ENCODE data around the gene L3MBTL3. TPM values are rescaled to one million over a fixed set of nuclear protein-coding genes. Genes with fewer than 3 reads are reported as not detected.

Gene L3MBTL3
- polyA plus RNA-seq, 4 donors: 1.3 to 8.9 (median 2.2) TPM

GRCh38 chr6:130047088-130047995 is 29.0 kb downstream of the L3MBTL3 start:
- Histone ChIP-seq H3K27me3 (ENCODE audit: control insufficient read depth in 3 of 3, insufficient read depth in 3 of 3, low read length in 3 of 3) (no peaks in the 10 kb centered on the region), H3K9me3 (ENCODE audit: control insufficient read depth in 2 of 2, insufficient read depth in 1 of 2, low read depth in 1 of 2, low read length in 1 of 2) (no peaks in the 10 kb centered on the region), H3K36me3 (ENCODE audit: control insufficient read depth in 3 of 3, insufficient read depth in 2 of 3, low read depth in 1 of 3, low read length in 3 of 3) (peaks cover 0 to 6% (median 5%) of the 10 kb centered on the region in 3 donors), H3K27ac (ENCODE audit: low read depth in 1 of 3, low read length in 2 of 3) (no peak overlapping the region), H3K4me1 (ENCODE audit: control insufficient read depth in 3 of 3, insufficient read depth in 2 of 3, low read depth in 1 of 3, low read length in 2 of 3) (no peaks in the 10 kb centered on the region), H3K4me3 (ENCODE audit: low read depth in 1 of 3, low read length in 3 of 3) (no peak overlapping the region)
- FAIRE-seq (no peak), DNase-seq (peak; percentile 11 to 42)
- 49 to 75% (median 65%) methylated on average over 4 of the region's 4 CpGs for WGBS, 3 donors

GRCh38 chr6:130050230-130050629 is 31.8 kb downstream of the L3MBTL3 start:
- peaks cover 0 to 13% (median 5%) of the 10 kb centered on the region in 3 donors for H3K36me3 ChIP-seq (ENCODE audit: control insufficient read depth in 3 of 3, insufficient read depth in 2 of 3, low read depth in 1 of 3, low read length in 3 of 3)
- 89 to 94% (median 91%) methylated on average over 2 of the region's 2 CpGs for WGBS, 3 donors
- no peak for FAIRE-seq

GRCh38 chr6:130054725-130055124 is 36.3 kb downstream of the L3MBTL3 start:
- 86 to 93% (median 92%) methylated on average over 7 of the region's 7 CpGs for WGBS, 3 donors

More at GRCh38 chr6:130050230-130050629, 31.8 kb downstream of the L3MBTL3 start:
- DNase-seq: no peak
- Histone ChIP-seq H3K27me3 (ENCODE audit: control insufficient read depth in 3 of 3, insufficient read depth in 3 of 3, low read length in 3 of 3) (no peaks in the 10 kb centered on the region), H3K4me3 (ENCODE audit: low read depth in 1 of 3, low read length in 3 of 3) (no peak overlapping the region), H3K27ac (ENCODE audit: low read depth in 1 of 3, low read length in 2 of 3) (no peak overlapping the region), H3K9me3 (ENCODE audit: control insufficient read depth in 2 of 2, insufficient read depth in 1 of 2, low read depth in 1 of 2, low read length in 1 of 2) (no peaks in the 10 kb centered on the region), H3K4me1 (ENCODE audit: control insufficient read depth in 3 of 3, insufficient read depth in 2 of 3, low read depth in 1 of 3, low read length in 2 of 3) (no peaks in the 10 kb centered on the region)

GRCh38 chr6:130055271-130055670 is 36.9 kb downstream of the L3MBTL3 start:
- Histone ChIP-seq H3K36me3 (ENCODE audit: control insufficient read depth in 3 of 3, insufficient read depth in 2 of 3, low read depth in 1 of 3, low read length in 3 of 3) (peaks cover 4 to 29% (median 6%) of the 10 kb centered on the region in 3 donors), H3K4me3 (ENCODE audit: low read depth in 1 of 3, low read length in 3 of 3) (no peak overlapping the region), H3K27me3 (ENCODE audit: control insufficient read depth in 3 of 3, insufficient read depth in 3 of 3, low read length in 3 of 3) (no peaks in the 10 kb centered on the region), H3K9me3 (ENCODE audit: control insufficient read depth in 2 of 2, insufficient read depth in 1 of 2, low read depth in 1 of 2, low read length in 1 of 2) (no peaks in the 10 kb centered on the region), H3K4me1 (ENCODE audit: control insufficient read depth in 3 of 3, insufficient read depth in 2 of 3, low read depth in 1 of 3, low read length in 2 of 3) (no peaks in the 10 kb centered on the region), H3K27ac (ENCODE audit: low read depth in 1 of 3, low read length in 2 of 3) (no peak overlapping the region)
- no peak for FAIRE-seq
- WGBS, 3 donors: 71% methylated on average over 1 of the region's 1 CpG; no CpG with 5 or more reads in 2 of the 3 donors
- no peak for DNase-seq

More at GRCh38 chr6:130054725-130055124, 36.3 kb downstream of the L3MBTL3 start:
- H3K9me3 ChIP-seq (ENCODE audit: control insufficient read depth in 2 of 2, insufficient read depth in 1 of 2, low read depth in 1 of 2, low read length in 1 of 2): no peaks in the 10 kb centered on the region
- no peaks in the 10 kb centered on the region for H3K27me3 ChIP-seq (ENCODE audit: control insufficient read depth in 3 of 3, insufficient read depth in 3 of 3, low read length in 3 of 3)
- FAIRE-seq (no peak), DNase-seq (no peak)
- H3K4me3 ChIP-seq (ENCODE audit: low read depth in 1 of 3, low read length in 3 of 3): no peak overlapping the region
- peaks cover 4 to 29% (median 6%) of the 10 kb centered on the region in 3 donors for H3K36me3 ChIP-seq (ENCODE audit: control insufficient read depth in 3 of 3, insufficient read depth in 2 of 3, low read depth in 1 of 3, low read length in 3 of 3)
- no peaks in the 10 kb centered on the region for H3K4me1 ChIP-seq (ENCODE audit: control insufficient read depth in 3 of 3, insufficient read depth in 2 of 3, low read depth in 1 of 3, low read length in 2 of 3)
- H3K27ac ChIP-seq (ENCODE audit: low read depth in 1 of 3, low read length in 2 of 3): no peak overlapping the region

GRCh38 chr6:130057495-130057894 is 39.1 kb downstream of the L3MBTL3 start:
- DNase-seq (no peak), FAIRE-seq (no peak)
- Histone ChIP-seq H3K4me1 (ENCODE audit: control insufficient read depth in 3 of 3, insufficient read depth in 2 of 3, low read depth in 1 of 3, low read length in 2 of 3) (no peaks in the 10 kb centered on the region), H3K36me3 (ENCODE audit: control insufficient read depth in 3 of 3, insufficient read depth in 2 of 3, low read depth in 1 of 3, low read length in 3 of 3) (peaks cover 3 to 32% (median 6%) of the 10 kb centered on the region in 3 donors), H3K4me3 (ENCODE audit: low read depth in 1 of 3, low read length in 3 of 3) (no peak overlapping the region), H3K27me3 (ENCODE audit: control insufficient read depth in 3 of 3, insufficient read depth in 3 of 3, low read length in 3 of 3) (no peaks in the 10 kb centered on the region), H3K27ac (ENCODE audit: low read depth in 1 of 3, low read length in 2 of 3) (no peak overlapping the region), H3K9me3 (ENCODE audit: control insufficient read depth in 2 of 2, insufficient read depth in 1 of 2, low read depth in 1 of 2, low read length in 1 of 2) (no peaks in the 10 kb centered on the region)
- 97 to 98% (median 97%) methylated on average over 12 of the region's 12 CpGs for whole genome bisulfite sequencing, 3 donors

- Histone ChIP-seq H3K4me1 (ENCODE audit: control insufficient read depth in 3 of 3, insufficient read depth in 2 of 3, low read depth in 1 of 3, low read length in 2 of 3) (no peaks in the 10 kb centered on the region), H3K36me3 (ENCODE audit: control insufficient read depth in 3 of 3, insufficient read depth in 2 of 3, low read depth in 1 of 3, low read length in 3 of 3) (peaks cover 0 to 12% (median 1%) of the 10 kb centered on the region in 3 donors), H3K27ac (ENCODE audit: low read depth in 1 of 3, low read length in 2 of 3) (no peak overlapping the region), H3K27me3 (ENCODE audit: control insufficient read depth in 3 of 3, insufficient read depth in 3 of 3, low read length in 3 of 3) (no peaks in the 10 kb centered on the region), H3K9me3 (ENCODE audit: control insufficient read depth in 2 of 2, insufficient read depth in 1 of 2, low read depth in 1 of 2, low read length in 1 of 2) (no peaks in the 10 kb centered on the region), H3K4me3 (ENCODE audit: low read depth in 1 of 3, low read length in 3 of 3) (no peak overlapping the region)
- FAIRE-seq: no peak
- whole genome bisulfite sequencing, 3 donors: 92 to 95% (median 94%) methylated on average over 5 of the region's 5 CpGs
- no peak for DNase-seq
Measured at GRCh38 chr6:130063806-130064205, 45.4 kb downstream of the L3MBTL3 start.

- Histone ChIP-seq H3K27ac (ENCODE audit: low read depth in 1 of 3, low read length in 2 of 3) (no peak overlapping the region), H3K4me3 (ENCODE audit: low read depth in 1 of 3, low read length in 3 of 3) (no peak overlapping the region), H3K36me3 (ENCODE audit: control insufficient read depth in 3 of 3, insufficient read depth in 2 of 3, low read depth in 1 of 3, low read length in 3 of 3) (peaks cover 0 to 12% (median 1%) of the 10 kb centered on the region in 3 donors), H3K27me3 (ENCODE audit: control insufficient read depth in 3 of 3, insufficient read depth in 3 of 3, low read length in 3 of 3) (no peaks in the 10 kb centered on the region), H3K9me3 (ENCODE audit: control insufficient read depth in 2 of 2, insufficient read depth in 1 of 2, low read depth in 1 of 2, low read length in 1 of 2) (no peaks in the 10 kb centered on the region), H3K4me1 (ENCODE audit: control insufficient read depth in 3 of 3, insufficient read depth in 2 of 3, low read depth in 1 of 3, low read length in 2 of 3) (no peaks in the 10 kb centered on the region)
- 95 to 98% (median 96%) methylated on average over 5 of the region's 5 CpGs for WGBS, 3 donors
- no peak for DNase-seq
- no peak for FAIRE-seq
Measured at GRCh38 chr6:130065609-130066156, 47.3 kb downstream of the L3MBTL3 start.

- H3K9me3 ChIP-seq (ENCODE audit: control insufficient read depth in 2 of 2, insufficient read depth in 1 of 2, low read depth in 1 of 2, low read length in 1 of 2): no peaks in the 10 kb centered on the region
- FAIRE-seq (no peak), DNase-seq (no peak)
- no peak overlapping the region for H3K27ac ChIP-seq (ENCODE audit: low read depth in 1 of 3, low read length in 2 of 3)
- no peak overlapping the region for H3K4me3 ChIP-seq (ENCODE audit: low read depth in 1 of 3, low read length in 3 of 3)
- 77 to 89% (median 84%) methylated on average over 4 of the region's 4 CpGs for WGBS, 3 donors
- peaks cover 0 to 4% (median 2%) of the 10 kb centered on the region in 3 donors for H3K36me3 ChIP-seq (ENCODE audit: control insufficient read depth in 3 of 3, insufficient read depth in 2 of 3, low read depth in 1 of 3, low read length in 3 of 3)
- H3K27me3 ChIP-seq (ENCODE audit: control insufficient read depth in 3 of 3, insufficient read depth in 3 of 3, low read length in 3 of 3): no peaks in the 10 kb centered on the region
- H3K4me1 ChIP-seq (ENCODE audit: control insufficient read depth in 3 of 3, insufficient read depth in 2 of 3, low read depth in 1 of 3, low read length in 2 of 3): no peaks in the 10 kb centered on the region
Measured at GRCh38 chr6:130069485-130069884, 51.1 kb downstream of the L3MBTL3 start.
